Measurements from ENCODE around the gene CEP72. TPM values are rescaled to one million over a fixed set of nuclear protein-coding genes. Genes with fewer than 3 reads are reported as not detected.
"Not testable (repeated sequence)": the region's sequence is repeated elsewhere in the genome, so short reads cannot be mapped to it uniquely, and the experiment has no call there.

CEP72 gene
- total RNA-seq, 1 donor from 2014 or later = 27.2 TPM

- TF ChIP-seq CTCF (conservative IDR thresholded peaks at IDR 0.05) = no peak
- H3K4me3 Mint-ChIP-seq = no peak overlapping the region
- no peaks in the 10 kb centered on the region for H3K4me1 Mint-ChIP-seq
- no peaks in the 10 kb centered on the region for H3K36me3 Mint-ChIP-seq (ENCODE audit: low read depth)
- H3K9me3 Mint-ChIP-seq = no peaks in the 10 kb centered on the region
- H3K27ac Mint-ChIP-seq (ENCODE audit: unreplicated experiment) = no peak overlapping the region
- no peaks in the 10 kb centered on the region for H3K27me3 Mint-ChIP-seq (ENCODE audit: low read depth)
- DNase-seq (ENCODE audit: low read depth, low spot score) = no peak
Measured at GRCh38 chr5:683551-684481, 71.7 kb downstream of the CEP72 start.

- Mint-ChIP-seq H3K27me3 (ENCODE audit: low read depth) (no peaks in the 10 kb centered on the region), H3K9me3 (no peaks in the 10 kb centered on the region), H3K4me1 (no peaks in the 10 kb centered on the region), H3K27ac (ENCODE audit: unreplicated experiment) (no peak overlapping the region), H3K36me3 (ENCODE audit: low read depth) (no peaks in the 10 kb centered on the region), H3K4me3 (peak overlapping the region; percentile 23)
- no peak for DNase-seq (ENCODE audit: low read depth, low spot score)
- TF ChIP-seq CTCF (conservative IDR thresholded peaks at IDR 0.05) = no peak
Measured at GRCh38 chr5:684751-685216, 72.6 kb downstream of the CEP72 start.

GRCh38 chr5:685262-686171 is 73.4 kb downstream of the CEP72 start:
- DNase-seq (ENCODE audit: low read depth, low spot score) = no peak
- Mint-ChIP-seq H3K9me3 (no peaks in the 10 kb centered on the region), H3K36me3 (ENCODE audit: low read depth) (no peaks in the 10 kb centered on the region), H3K4me3 (no peak overlapping the region), H3K27me3 (ENCODE audit: low read depth) (no peaks in the 10 kb centered on the region), H3K4me1 (no peaks in the 10 kb centered on the region), H3K27ac (ENCODE audit: unreplicated experiment) (no peak overlapping the region)
- TF ChIP-seq CTCF (conservative IDR thresholded peaks at IDR 0.05) = no peak

GRCh38 chr5:686172-686523 is 74.0 kb downstream of the CEP72 start:
- not testable (repeated sequence) for H3K9me3 Mint-ChIP-seq; DNase-seq (ENCODE audit: low read depth, low spot score); H3K27me3 Mint-ChIP-seq (ENCODE audit: low read depth); H3K4me1 Mint-ChIP-seq; H3K27ac Mint-ChIP-seq (ENCODE audit: unreplicated experiment); H3K36me3 Mint-ChIP-seq (ENCODE audit: low read depth); H3K4me3 Mint-ChIP-seq

GRCh38 chr5:686936-687335 is 74.8 kb downstream of the CEP72 start:
- not testable (repeated sequence) for DNase-seq (ENCODE audit: low read depth, low spot score); H3K9me3 Mint-ChIP-seq; H3K27me3 Mint-ChIP-seq (ENCODE audit: low read depth); H3K27ac Mint-ChIP-seq (ENCODE audit: unreplicated experiment); H3K4me1 Mint-ChIP-seq; H3K4me3 Mint-ChIP-seq; H3K36me3 Mint-ChIP-seq (ENCODE audit: low read depth)

GRCh38 chr5:688348-689010 is 76.3 kb downstream of the CEP72 start:
- not testable (repeated sequence) for H3K36me3 Mint-ChIP-seq (ENCODE audit: low read depth); H3K4me1 Mint-ChIP-seq; H3K27me3 Mint-ChIP-seq (ENCODE audit: low read depth); H3K27ac Mint-ChIP-seq (ENCODE audit: unreplicated experiment); H3K9me3 Mint-ChIP-seq; DNase-seq (ENCODE audit: low read depth, low spot score); H3K4me3 Mint-ChIP-seq

GRCh38 chr5:690293-690692 is 78.2 kb downstream of the CEP72 start:
- not testable (repeated sequence) for H3K27ac Mint-ChIP-seq (ENCODE audit: unreplicated experiment); H3K4me1 Mint-ChIP-seq; H3K4me3 Mint-ChIP-seq

GRCh38 chr5:691049-691448 is 78.9 kb downstream of the CEP72 start:
- not testable (repeated sequence) for H3K27ac Mint-ChIP-seq (ENCODE audit: unreplicated experiment); H3K9me3 Mint-ChIP-seq; H3K4me1 Mint-ChIP-seq; H3K36me3 Mint-ChIP-seq (ENCODE audit: low read depth); H3K27me3 Mint-ChIP-seq (ENCODE audit: low read depth); H3K4me3 Mint-ChIP-seq; DNase-seq (ENCODE audit: low read depth, low spot score)

More at GRCh38 chr5:690293-690692, 78.2 kb downstream of the CEP72 start:
- not testable (repeated sequence) for DNase-seq (ENCODE audit: low read depth, low spot score); H3K27me3 Mint-ChIP-seq (ENCODE audit: low read depth); H3K9me3 Mint-ChIP-seq; H3K36me3 Mint-ChIP-seq (ENCODE audit: low read depth)
